Raji (cell line): ENCODE measurements around the gene TPP1.

Source experiments
- POLR2A ChIP-seq: IDR thresholded peaks from 2 replicates; pipeline ENCODE4 v1.6.1; 2011; ENCODE audit warnings: low read depth, low read length, control low read depth; ENCODE audit not compliant: insufficient read depth

The TPP1 gene

DNA sequence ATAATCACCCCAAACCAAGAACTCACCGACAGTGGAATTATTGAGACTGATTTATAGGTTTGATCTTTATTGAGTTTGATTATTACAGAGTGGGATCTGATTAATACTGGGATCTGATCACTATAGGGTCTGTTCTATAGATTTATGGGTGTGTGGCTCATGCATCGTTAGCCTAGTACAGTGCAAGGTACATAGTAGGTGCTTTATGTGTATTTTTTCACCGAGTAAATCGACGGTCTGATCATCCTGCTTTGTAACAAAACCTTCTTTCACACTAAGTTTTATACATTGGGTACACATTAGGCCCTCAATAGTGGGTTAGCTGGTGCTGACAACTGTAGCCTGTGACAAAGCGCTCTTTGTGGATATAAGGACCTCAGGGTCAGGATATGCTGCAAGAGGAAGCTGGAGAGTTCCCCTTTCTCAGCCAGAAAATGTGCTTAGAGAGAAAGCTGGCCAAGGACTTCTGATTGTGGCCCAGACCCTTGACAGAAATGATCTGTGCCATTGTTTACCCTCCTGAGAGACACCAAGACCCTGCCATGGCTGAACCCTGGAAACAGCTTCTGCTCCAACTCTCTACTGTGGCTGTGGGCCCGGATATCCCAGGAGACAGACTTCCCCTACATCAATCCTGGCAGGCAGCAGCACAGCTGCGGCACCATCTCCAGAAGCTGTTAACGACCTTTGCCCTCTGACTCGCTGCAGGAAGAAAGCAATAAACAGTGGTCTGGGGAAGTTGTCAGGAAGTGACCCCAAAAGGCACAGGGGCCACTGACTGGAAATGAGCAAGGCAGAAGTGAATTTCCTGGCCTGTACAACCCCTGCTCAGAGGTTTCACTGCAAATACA lies 16.1 kb upstream of the TPP1 start:
- TF ChIP-seq POLR2A, result no peak

DNA sequence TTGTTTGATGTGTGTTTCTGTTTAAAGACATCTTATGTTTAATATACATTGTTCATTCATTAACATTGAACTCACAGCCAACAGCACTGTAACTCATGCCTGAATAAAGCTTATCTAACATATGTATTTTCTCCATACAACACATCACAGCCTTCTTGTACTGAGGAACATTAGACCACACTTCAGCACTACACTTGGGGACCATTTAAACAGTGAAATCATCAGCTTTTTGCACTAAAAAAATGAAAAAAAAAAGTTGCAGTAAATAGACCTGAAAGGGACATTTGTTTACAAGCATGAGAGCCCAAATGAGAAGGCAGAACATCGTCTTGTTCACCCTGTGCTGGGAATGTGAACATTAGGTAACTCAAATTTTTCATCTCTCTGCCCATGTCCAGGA lies 15.3 kb upstream of the TPP1 start:
- TF ChIP-seq POLR2A, result no peak

GRCh38 chr11:6633422-6634408 lies 14.5 kb upstream of the TPP1 start:
- no peak for TF ChIP-seq POLR2A

GRCh38 chr11:6632116-6633073 lies 13.2 kb upstream of the TPP1 start:
- no peak for TF ChIP-seq POLR2A

GRCh38 chr11:6631361-6631890 lies 12.2 kb upstream of the TPP1 start:
- no peak for TF ChIP-seq POLR2A

- TF ChIP-seq POLR2A, result no peak
Measured at GRCh38 chr11:6630632-6631291, 11.5 kb upstream of the TPP1 start.

GRCh38 chr11:6629892-6630631 lies 10.8 kb upstream of the TPP1 start:
- no peak for TF ChIP-seq POLR2A

DNA sequence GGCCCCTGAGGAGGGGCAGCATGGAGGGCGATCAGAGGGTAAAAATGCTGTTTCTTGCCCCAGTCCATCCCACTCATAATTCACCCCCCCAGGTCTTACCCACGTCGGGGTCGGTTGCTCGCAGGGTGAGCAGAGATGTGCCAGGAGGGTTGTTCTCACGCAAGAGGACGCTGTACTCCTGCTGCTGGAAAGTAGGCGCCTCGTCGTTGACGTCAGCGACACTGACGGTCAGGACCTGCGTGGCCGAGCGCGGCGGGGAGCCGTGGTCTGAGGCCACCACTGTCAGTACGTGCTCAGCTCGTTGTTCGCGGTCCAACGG lies 10.3 kb upstream of the TPP1 start:
- TF ChIP-seq POLR2A, result no peak

DNA sequence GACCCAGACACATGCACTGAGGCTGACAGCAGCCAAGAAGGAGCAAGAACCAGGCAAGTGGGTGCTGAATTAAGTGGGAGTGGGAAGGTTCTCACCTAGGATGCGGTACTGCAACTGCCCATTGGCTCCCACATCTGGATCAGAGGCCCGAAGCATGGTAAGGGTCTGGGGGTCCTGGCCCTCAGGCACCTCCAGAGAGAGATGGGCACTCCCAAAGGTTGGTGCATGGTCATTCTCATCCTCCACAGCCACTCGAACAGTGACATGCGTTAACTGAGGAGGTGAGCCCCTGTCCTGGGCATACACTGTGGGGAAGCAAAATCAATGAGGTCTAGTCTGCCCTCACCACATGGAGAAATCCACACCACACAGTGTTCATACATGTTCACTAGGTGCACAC lies 9.3 kb upstream of the TPP1 start:
- TF ChIP-seq POLR2A, result no peak

- TF ChIP-seq POLR2A, result no peak
Measured at GRCh38 chr11:6627762-6628241, 8.6 kb upstream of the TPP1 start.

DNA sequence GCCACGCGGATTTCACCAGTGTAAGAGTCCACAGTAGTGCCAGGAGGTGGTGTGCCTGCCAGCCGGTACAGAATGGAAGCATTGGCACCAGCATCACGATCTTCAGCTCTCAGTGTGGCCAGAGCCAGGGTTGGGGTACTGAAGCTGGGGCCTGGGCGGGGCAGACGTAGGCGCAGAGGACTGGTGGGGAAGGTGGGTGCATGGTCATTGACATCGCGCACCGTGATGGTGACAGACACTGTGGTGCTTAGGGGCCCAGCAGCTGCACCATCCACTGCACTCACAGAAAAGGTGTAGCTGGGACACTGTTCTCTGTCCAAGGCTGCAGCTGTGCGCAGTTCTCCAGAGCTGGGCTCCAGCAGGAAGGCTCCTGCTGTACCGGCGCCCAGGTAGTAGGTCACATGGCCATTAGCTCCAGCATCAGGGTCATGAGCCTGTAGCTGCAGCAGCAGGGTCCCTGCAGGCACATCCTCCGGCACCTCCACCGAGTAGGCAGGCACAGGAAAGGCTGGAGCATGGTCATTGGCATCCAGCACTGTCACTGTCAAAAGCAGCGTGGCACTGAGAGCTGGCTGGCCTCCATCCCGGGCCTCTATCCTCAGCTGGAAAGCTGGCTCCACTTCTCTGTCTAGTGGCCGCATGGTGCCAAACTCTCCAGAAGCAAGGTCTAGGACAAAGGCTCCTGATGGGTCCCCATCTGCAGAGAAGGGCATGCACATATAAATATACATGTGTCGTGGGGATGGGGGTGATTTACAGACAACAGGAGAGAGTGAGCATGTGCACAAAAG lies 7.9 kb upstream of the TPP1 start:
- no peak for TF ChIP-seq POLR2A

- no peak for TF ChIP-seq POLR2A
Measured at GRCh38 chr11:6625832-6626420, 6.7 kb upstream of the TPP1 start.

DNA sequence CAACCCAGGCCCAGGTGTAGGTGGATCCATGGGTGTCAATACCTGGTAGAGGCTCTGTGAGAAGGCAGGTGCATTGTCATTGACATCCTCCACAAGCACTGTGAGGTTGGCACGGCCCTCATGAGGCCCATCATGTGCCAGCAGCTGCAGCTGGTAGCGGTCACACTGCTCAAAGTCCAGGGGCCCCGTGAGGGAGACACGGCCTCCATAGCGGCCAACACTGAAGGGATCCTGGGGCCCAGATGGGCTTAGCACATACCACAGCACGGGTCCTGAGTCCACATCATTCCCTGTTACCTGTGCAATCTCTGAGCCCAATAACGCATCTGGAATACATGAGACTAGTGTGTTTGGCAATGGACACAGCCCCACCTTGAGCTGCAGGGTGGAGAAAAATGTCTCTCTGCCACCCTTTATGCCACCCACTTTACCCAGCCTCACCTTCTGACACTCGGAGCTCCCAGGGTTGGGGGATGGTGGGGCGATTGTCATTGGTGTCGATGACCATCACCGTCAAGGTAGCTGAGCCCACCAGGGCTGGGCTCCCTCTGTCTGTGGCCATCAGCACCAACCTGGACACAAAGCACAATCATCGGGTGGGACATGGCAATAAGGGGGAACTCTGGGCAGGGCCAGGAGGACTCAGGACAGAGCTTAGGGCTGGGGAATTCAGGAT lies 6.1 kb upstream of the TPP1 start:
- TF ChIP-seq POLR2A, result no peak
